Measurements from ENCODE around the gene DNAH1.

Gene DNAH1

DNA sequence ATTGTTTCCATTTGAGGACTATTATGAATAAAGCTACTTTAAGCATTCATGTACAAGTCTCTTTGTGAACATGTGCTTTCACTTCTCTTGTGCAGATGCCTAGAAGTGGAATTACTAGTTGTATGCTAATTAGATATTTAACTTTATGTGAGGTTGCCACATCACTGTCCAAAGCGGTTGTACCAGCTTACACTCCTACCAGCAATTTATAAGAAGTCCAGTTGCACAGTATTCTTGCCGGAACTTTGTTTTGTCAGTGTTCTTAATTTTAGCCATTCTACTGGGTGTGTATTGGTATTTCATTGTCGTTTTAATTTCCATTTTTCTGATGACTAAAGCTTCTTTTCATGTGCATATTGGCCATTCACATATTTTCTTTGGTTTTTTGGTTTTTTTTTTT lies 99.7 kb downstream of the DNAH1 start:
- Histone ChIP-seq H3K4me1 (ENCODE audit: low read length) (0 out of 2 replicates have a peak, but pooled peaks cover 9% of the 10 kb centered on the region), H3K4me3 (ENCODE audit: low read length) (no peak overlapping the region), H3K27me3 (replicated peaks; ENCODE audit: insufficient read depth, low read length) (no peaks in the 10 kb centered on the region), H3K9me3 (replicated peaks; ENCODE audit: insufficient read depth, low read length) (no peaks in the 10 kb centered on the region), H3K27ac (ENCODE audit: low read length) (no peak overlapping the region), H2AFZ (ENCODE audit: low read length) (no peak overlapping the region), H3K36me3 (replicated peaks; ENCODE audit: insufficient read depth, low read length) (no peaks in the 10 kb centered on the region), H3K9ac (ENCODE audit: low read length) (no peak overlapping the region), H3F3A (ENCODE audit: insufficient read depth, low read length) (peaks cover 8% of the 10 kb centered on the region), H3K9me2 (replicated peaks; ENCODE audit: insufficient read depth, low read length) (no peaks in the 10 kb centered on the region), H3K79me2 (ENCODE audit: low read length) (peaks cover 15% of the 10 kb centered on the region), H3K4me2 (ENCODE audit: low read depth, low read length) (no peak overlapping the region), H4K20me1 (ENCODE audit: insufficient read depth, low read length) (no peaks in the 10 kb centered on the region)
- no peak for DNase-seq
- TF ChIP-seq EZH2 (optimal IDR thresholded peaks at IDR 0.05; ENCODE audit: low read depth, low read length) (no peak), EZH2phosphoT487 (IDR thresholded peaks at IDR 0.05; ENCODE audit: low read length) (no peak), CTCF (IDR thresholded peaks at IDR 0.05; ENCODE audit: low read length) (no peak)

- Histone ChIP-seq H3K9me3 (replicated peaks; ENCODE audit: insufficient read depth, low read length) (no peaks in the 10 kb centered on the region), H3K27me3 (replicated peaks; ENCODE audit: insufficient read depth, low read length) (no peaks in the 10 kb centered on the region), H3K36me3 (replicated peaks; ENCODE audit: insufficient read depth, low read length) (no peaks in the 10 kb centered on the region), H4K20me1 (ENCODE audit: insufficient read depth, low read length) (no peaks in the 10 kb centered on the region), H3K27ac (ENCODE audit: low read length) (no peak overlapping the region), H3K4me2 (ENCODE audit: low read depth, low read length) (no peak overlapping the region), H3K9ac (ENCODE audit: low read length) (no peak overlapping the region), H3F3A (ENCODE audit: insufficient read depth, low read length) (no peaks in the 10 kb centered on the region), H3K4me1 (ENCODE audit: low read length) (no peaks in the 10 kb centered on the region), H3K4me3 (ENCODE audit: low read length) (no peak overlapping the region), H2AFZ (ENCODE audit: low read length) (no peak overlapping the region), H3K9me2 (replicated peaks; ENCODE audit: insufficient read depth, low read length) (no peaks in the 10 kb centered on the region), H3K79me2 (ENCODE audit: low read length) (no peaks in the 10 kb centered on the region)
- no peak for TF ChIP-seq CTCF (IDR thresholded peaks at IDR 0.05; ENCODE audit: low read length)
- no peak for TF ChIP-seq EZH2phosphoT487 (IDR thresholded peaks at IDR 0.05; ENCODE audit: low read length)
- no peak for TF ChIP-seq EZH2 (optimal IDR thresholded peaks at IDR 0.05; ENCODE audit: low read depth, low read length)
- no peak for DNase-seq
Measured at GRCh38 chr3:52420388-52420787, 104.3 kb downstream of the DNAH1 start.

DNA sequence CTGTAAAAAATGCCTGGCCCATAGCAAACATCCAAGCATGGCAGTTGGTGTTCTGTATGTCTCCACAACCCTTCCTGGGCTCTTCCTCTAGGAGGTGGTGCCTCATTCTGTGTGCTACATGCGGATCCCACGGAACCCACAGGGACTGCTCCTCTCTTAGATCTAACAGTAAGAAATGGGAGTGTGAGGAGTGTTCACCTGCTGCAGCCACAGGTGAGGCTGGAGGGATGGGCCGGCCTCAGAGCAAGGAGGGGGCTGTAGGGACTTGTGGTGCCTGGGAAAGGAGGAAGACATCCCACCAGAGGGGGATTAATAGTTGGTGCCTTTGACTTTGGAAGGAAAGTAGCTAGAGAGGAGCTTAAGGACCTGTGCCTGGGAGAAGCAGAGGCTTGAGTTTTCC lies 106.5 kb downstream of the DNAH1 start:
- no peak overlapping the region for H2AFZ ChIP-seq (ENCODE audit: low read length)
- H3F3A ChIP-seq (ENCODE audit: insufficient read depth, low read length), result no peaks in the 10 kb centered on the region
- no peaks in the 10 kb centered on the region for H3K27me3 ChIP-seq (replicated peaks; ENCODE audit: insufficient read depth, low read length)
- no peaks in the 10 kb centered on the region for H3K9me2 ChIP-seq (replicated peaks; ENCODE audit: insufficient read depth, low read length)
- no peaks in the 10 kb centered on the region for H3K4me1 ChIP-seq (ENCODE audit: low read length)
- no peak overlapping the region for H3K4me2 ChIP-seq (ENCODE audit: low read depth, low read length)
- no peaks in the 10 kb centered on the region for H3K36me3 ChIP-seq (replicated peaks; ENCODE audit: insufficient read depth, low read length)
- TF ChIP-seq EZH2 (optimal IDR thresholded peaks at IDR 0.05; ENCODE audit: low read depth, low read length), result no peak
- TF ChIP-seq EZH2phosphoT487 (IDR thresholded peaks at IDR 0.05; ENCODE audit: low read length), result no peak
- TF ChIP-seq CTCF (IDR thresholded peaks at IDR 0.05; ENCODE audit: low read length), result no peak
- no peak for DNase-seq
- no peaks in the 10 kb centered on the region for H3K9me3 ChIP-seq (replicated peaks; ENCODE audit: insufficient read depth, low read length)
- H3K4me3 ChIP-seq (ENCODE audit: low read length), result no peak overlapping the region
- no peak overlapping the region for H3K27ac ChIP-seq (ENCODE audit: low read length)
- H3K9ac ChIP-seq (ENCODE audit: low read length), result no peak overlapping the region
- H3K79me2 ChIP-seq (ENCODE audit: low read length), result no peaks in the 10 kb centered on the region
- no peaks in the 10 kb centered on the region for H4K20me1 ChIP-seq (ENCODE audit: insufficient read depth, low read length)
